Panc1 (cell line): ENCODE results near the gene AKAP4. TPM values are rescaled to one million over a fixed set of nuclear protein-coding genes. Genes with fewer than 3 reads are reported as not detected.

Source experiments
- ATAC-seq: fragments of 200-7000 bp; cut with Tn5 transposase; 2 replicates; pipeline ENCODE4 v1.9.1; 2020; ENCODE audit warnings: mild to moderate bottlenecking, moderate library complexity
- BruUV-seq: library from RNA; stranded (reverse); fragments of 400-500 nt; replicated peaks from 2 replicates; lab custom pipeline; 2021; lab: Mats Ljungman, UMichigan
- CTCF ChIA-PET: fragments of 300-600 bp; sonication (Branson Sonifier 250); formaldehyde crosslinking; loops from one replicate; lab custom pipeline; 2022; ENCODE audit warnings: antibody characterized with exemption; lab: Charles Lee
- POLR2A ChIA-PET: fragments of 300-600 bp; sonication (Branson Sonifier 250); formaldehyde crosslinking; loops from one replicate; lab custom pipeline; 2022; ENCODE audit warnings: antibody characterized with exemption; lab: Charles Lee
- DNase-seq: peaks from one replicate; pipeline ENCODE4 v3.0.0-alpha.2; 2010; ENCODE audit warnings: low read depth, low spot score
- H3K27ac ChIP-seq: 2 replicates; pipeline ENCODE4 v1.5.1; 2011; ENCODE audit warnings: mild to moderate bottlenecking, low read length, inconsistent platforms
- H3K27me3 ChIP-seq: fragments of 200-500 bp; sonication (Bioruptor generic); 2 replicates; pipeline ENCODE4 v1.6.0; 2014; ENCODE audit warnings: low read length, inconsistent platforms; ENCODE audit not compliant: control insufficient read depth, insufficient read depth
- H3K36me3 ChIP-seq: fragments of 200-500 bp; sonication (Bioruptor generic); 2 replicates; pipeline ENCODE4 v1.5.1; 2014; ENCODE audit warnings: inconsistent platforms, mild to moderate bottlenecking, low read length, moderate library complexity; ENCODE audit not compliant: control insufficient read depth, insufficient read depth
- H3K4me1 ChIP-seq: 2 replicates; pipeline ENCODE4 v1.5.1; 2011; ENCODE audit warnings: inconsistent platforms, mild to moderate bottlenecking, low read length, moderate library complexity; ENCODE audit not compliant: control insufficient read depth, insufficient read depth
- H3K4me3 ChIP-seq, 2 experiments: 2 replicates each; pipeline ENCODE4 v1.5.1; 2011 to 2012; ENCODE audit warnings: low read depth in 2 of 2, low read length in 2 of 2, mild to moderate bottlenecking in 2 of 2, inconsistent platforms in 1 of 2, moderate library complexity in 1 of 2
- H3K9me3 ChIP-seq: fragments of 200-500 bp; sonication (Bioruptor generic); 2 replicates; pipeline ENCODE4 v1.5.1; 2014; ENCODE audit warnings: low read depth, mild to moderate bottlenecking, inconsistent platforms, low read length, moderate library complexity; ENCODE audit not compliant: control insufficient read depth, insufficient read depth
- CTCF ChIP-seq: fragments of 450-650 bp; IDR thresholded peaks from 2 replicates; pipeline ENCODE4 v1.5.1; 2017; ENCODE audit warnings: mild to moderate bottlenecking
- POLR2AphosphoS5 ChIP-seq: IDR thresholded peaks from 2 replicates; pipeline ENCODE4 v1.6.1; 2012; ENCODE audit warnings: mild to moderate bottlenecking, low read depth, low read length, moderate library complexity
- REST ChIP-seq, 2 experiments: IDR thresholded peaks; 2 replicates each; pipeline ENCODE4 v1.6.1; 2011 to 2012; ENCODE audit warnings: low read depth in 2 of 2, control low read depth in 1 of 2, low read length in 1 of 2, mild to moderate bottlenecking in 1 of 2, moderate library complexity in 1 of 2; ENCODE audit not compliant: insufficient read depth in 1 of 2
- SIN3A ChIP-seq: IDR thresholded peaks from 2 replicates; pipeline ENCODE4 v1.6.1; 2012; ENCODE audit warnings: low read depth, mild to moderate bottlenecking, low read length, moderate library complexity, borderline replicate concordance; ENCODE audit not compliant: insufficient read depth
- TCF7L2 ChIP-seq: IDR thresholded peaks from 2 replicates; pipeline ENCODE4 v1.6.1; 2011; ENCODE audit warnings: mild to moderate bottlenecking, low read depth, low read length, inconsistent platforms
- in situ Hi-C: cut with HindIII; loops from 2 replicates; pipeline ENCODE4 v1.10.0; 2016; ENCODE audit warnings: low sequenced_read_pairs, low pct_unique_long_range_greater_than_20kb
- intact Hi-C: fragments of 100-400 bp; cut with micrococcal nuclease; formaldehyde crosslinking; loops from one replicate; pipeline ENCODE4 v1.10.0; 2022; ENCODE audit not compliant: unreplicated experiment
- total RNA-seq: library from RNA; stranded (reverse); gene quantifications from one replicate; pipeline ENCODE4 v1.2.1, GENCODE V29; 2021; ENCODE audit not compliant: unreplicated experiment

AKAP4 gene
- total RNA-seq, 1 experiment from 2014 or later, result not detected

- TF ChIP-seq POLR2AphosphoS5 (no peak), TCF7L2 (no peak), REST (IDR thresholded peaks at IDR 0.05; ENCODE audit: insufficient read depth in 1 of 2, low read depth in 2 of 2, low read length in 1 of 2) (no peak), SIN3A (no peak), CTCF (no peak)
- POLR2A ChIA-PET, result no interaction called here
- Histone ChIP-seq H3K27ac (no peak overlapping the region), H3K4me3 (no peak overlapping the region), H3K9me3 (no peaks in the 10 kb centered on the region), H3K4me1 (no peaks in the 10 kb centered on the region), H3K27me3 (no peaks in the 10 kb centered on the region; the same call in 1 of the 2 replicates), H3K36me3 (no peaks in the 10 kb centered on the region)
- CTCF ChIA-PET, result no interaction called here
- no peak for ATAC-seq
- BruUV-seq, result no TSS peak
- in situ Hi-C loops (no loop called here), intact Hi-C loops (no loop called here)
- DNase-seq, result no peak
Measured at GRCh38 chrX:50157545-50158135, 43.2 kb downstream of the AKAP4 start.

GRCh38 chrX:50154429-50154828, 46.4 kb downstream of the AKAP4 start:
- Histone ChIP-seq H3K27me3 (no peaks in the 10 kb centered on the region; the same call in 1 of the 2 replicates), H3K27ac (no peak overlapping the region), H3K4me1 (no peaks in the 10 kb centered on the region), H3K9me3 (no peaks in the 10 kb centered on the region), H3K36me3 (no peaks in the 10 kb centered on the region), H3K4me3 (no peak overlapping the region)
- ATAC-seq (no peak), DNase-seq (no peak)
- in situ Hi-C loops, result no loop called here
- BruUV-seq, result no TSS peak
- intact Hi-C loops, result no loop called here
- ChIA-PET POLR2A (no interaction called here), CTCF (no interaction called here)
- no peak for TF ChIP-seq POLR2AphosphoS5
- TF ChIP-seq SIN3A, result no peak
- no peak for TF ChIP-seq REST (IDR thresholded peaks at IDR 0.05; ENCODE audit: insufficient read depth in 1 of 2, low read depth in 2 of 2, low read length in 1 of 2)
- TF ChIP-seq TCF7L2, result no peak
- no peak for TF ChIP-seq CTCF
